ENCODE results near the gene COL23A1.
A peak's percentile ranks its signal among the peaks of the same experiment; 100 is the strongest.

Gene COL23A1

GRCh38 chr5:178245389-178245788 lies 344.8 kb downstream of the COL23A1 start:
- no peak for TF ChIP-seq CTCF (IDR thresholded peaks at IDR 0.05; ENCODE audit: unreplicated experiment in 3 of 3)
- no peak overlapping the region for H3K4me3 Mint-ChIP-seq
- H3K27ac Mint-ChIP-seq, result no peak overlapping the region
- no peaks in the 10 kb centered on the region for H3K36me3 Mint-ChIP-seq (ENCODE audit: low read depth)
- H3K27me3 Mint-ChIP-seq (ENCODE audit: low read depth), result no peaks in the 10 kb centered on the region
- no peaks in the 10 kb centered on the region for H3K9me3 Mint-ChIP-seq
- peaks cover 10% of the 10 kb centered on the region for H3K4me1 Mint-ChIP-seq

GRCh38 chr5:178244576-178244975 lies 345.6 kb downstream of the COL23A1 start:
- H3K36me3 Mint-ChIP-seq (ENCODE audit: low read depth), result no peaks in the 10 kb centered on the region
- no peak for TF ChIP-seq CTCF (IDR thresholded peaks at IDR 0.05; ENCODE audit: unreplicated experiment in 3 of 3)
- no peaks in the 10 kb centered on the region for H3K27me3 Mint-ChIP-seq (ENCODE audit: low read depth)
- peaks cover 8% of the 10 kb centered on the region for H3K4me1 Mint-ChIP-seq
- no peaks in the 10 kb centered on the region for H3K9me3 Mint-ChIP-seq
- H3K4me3 Mint-ChIP-seq, result no peak overlapping the region
- H3K27ac Mint-ChIP-seq, result no peak overlapping the region

DNA sequence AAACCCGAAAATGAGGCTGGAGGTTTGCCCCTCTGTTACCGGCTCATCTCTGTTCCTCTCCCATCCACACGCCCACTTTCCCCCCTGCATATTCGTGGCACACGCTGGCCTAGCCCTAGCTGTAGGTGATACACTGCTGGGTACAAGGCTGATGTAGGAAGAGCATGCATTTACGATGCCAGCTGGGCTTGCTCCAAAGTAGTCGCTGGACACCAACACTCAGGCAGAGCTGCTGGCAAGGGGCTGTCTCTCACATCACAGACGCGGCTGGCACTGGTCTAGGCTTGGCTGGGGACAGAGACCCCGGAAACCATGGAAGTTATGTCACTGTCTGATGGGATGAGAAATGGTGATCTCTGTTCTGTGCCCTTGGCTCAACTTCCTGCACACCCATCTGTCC lies 347.8 kb downstream of the COL23A1 start:
- TF ChIP-seq CTCF (IDR thresholded peaks at IDR 0.05; ENCODE audit: unreplicated experiment in 3 of 3), result no peak
- Mint-ChIP-seq H3K4me1 (peaks cover 7% of the 10 kb centered on the region), H3K4me3 (no peak overlapping the region), H3K9me3 (no peaks in the 10 kb centered on the region), H3K27ac (peak overlapping the region in 1 of 3 experiments; percentile 36), H3K27me3 (ENCODE audit: low read depth) (no peaks in the 10 kb centered on the region), H3K36me3 (ENCODE audit: low read depth) (no peaks in the 10 kb centered on the region)

- H3K4me1 Mint-ChIP-seq, result peaks cover 8% of the 10 kb centered on the region
- no peaks in the 10 kb centered on the region for H3K9me3 Mint-ChIP-seq
- H3K27ac Mint-ChIP-seq, result no peak overlapping the region
- H3K36me3 Mint-ChIP-seq (ENCODE audit: low read depth), result no peaks in the 10 kb centered on the region
- H3K27me3 Mint-ChIP-seq (ENCODE audit: low read depth), result no peaks in the 10 kb centered on the region
- TF ChIP-seq CTCF (IDR thresholded peaks at IDR 0.05; ENCODE audit: unreplicated experiment in 3 of 3), result no peak
- H3K4me3 Mint-ChIP-seq, result no peak overlapping the region
Measured at GRCh38 chr5:178241688-178242231, 348.4 kb downstream of the COL23A1 start.

DNA sequence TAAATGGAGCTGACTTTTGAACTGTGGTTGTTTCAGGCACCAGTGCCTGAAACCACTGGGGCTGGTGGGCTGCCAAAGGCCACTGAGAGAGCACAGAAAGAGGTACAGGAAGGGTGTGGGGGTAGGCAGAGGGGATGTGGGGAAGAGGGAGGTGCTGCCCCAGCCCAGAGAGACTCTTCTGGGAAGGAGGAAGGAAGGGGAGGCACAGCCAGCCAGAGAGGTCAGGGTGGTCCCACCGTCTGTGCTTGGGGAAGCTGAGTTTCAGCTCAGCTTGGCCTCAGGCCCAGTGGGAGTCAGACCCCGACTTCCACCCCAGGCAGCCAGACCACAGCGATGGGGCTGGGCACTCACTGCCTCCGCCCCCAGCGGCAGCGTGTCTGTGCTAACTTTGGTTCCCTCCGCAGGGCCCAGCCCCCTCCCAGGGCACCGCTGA lies 348.9 kb downstream of the COL23A1 start:
- peak overlapping the region in 1 of 3 experiments; percentile 48 for H3K27ac Mint-ChIP-seq
- peaks cover 11% of the 10 kb centered on the region for H3K4me1 Mint-ChIP-seq
- TF ChIP-seq CTCF (IDR thresholded peaks at IDR 0.05; ENCODE audit: unreplicated experiment in 3 of 3), result no peak
- no peaks in the 10 kb centered on the region for H3K36me3 Mint-ChIP-seq (ENCODE audit: low read depth)
- no peak overlapping the region for H3K4me3 Mint-ChIP-seq
- no peaks in the 10 kb centered on the region for H3K27me3 Mint-ChIP-seq (ENCODE audit: low read depth)
- H3K9me3 Mint-ChIP-seq, result no peaks in the 10 kb centered on the region

GRCh38 chr5:178240766-178241165 lies 349.4 kb downstream of the COL23A1 start:
- no peak for TF ChIP-seq CTCF (IDR thresholded peaks at IDR 0.05; ENCODE audit: unreplicated experiment in 3 of 3)
- no peak overlapping the region for H3K4me3 Mint-ChIP-seq
- no peaks in the 10 kb centered on the region for H3K27me3 Mint-ChIP-seq (ENCODE audit: low read depth)
- peak overlapping the region in 1 of 3 experiments; percentile 48 for H3K27ac Mint-ChIP-seq
- H3K9me3 Mint-ChIP-seq, result no peaks in the 10 kb centered on the region
- peaks cover 11% of the 10 kb centered on the region for H3K4me1 Mint-ChIP-seq
- H3K36me3 Mint-ChIP-seq (ENCODE audit: low read depth), result no peaks in the 10 kb centered on the region

Data from nephron (organoid).